Pancreas (tissue), 10 donors: ENCODE results near the gene KCNIP1. TPM values are rescaled to one million over a fixed set of nuclear protein-coding genes. Genes with fewer than 3 reads are reported as not detected.

Experiments
- ATAC-seq, 4 donors: fragments of 200-7000 bp; cut with Tn5 transposase; one replicate each; pipeline versions ENCODE4 v1.8.0 to v1.9.1; 2020; ENCODE audit warnings: mild to moderate bottlenecking in 4 of 4, moderate library complexity in 4 of 4
- DNase-seq, 6 donors: peaks; one replicate each; pipeline ENCODE4 v3.0.0-alpha.2; 2020
- FAIRE-seq: peaks from 2 replicates; lab custom pipeline; 2012; peaks lifted over from hg19 to GRCh38; lab: Jason Lieb, UNC
- H3K27ac ChIP-seq, 4 donors: fragments of 200-600 bp; sonication (generic); 1 replicate in 3 of 4; 2 replicates in 1 of 4; pipeline versions ENCODE4 v1.5.0 to v1.8.0; 2020
- H3K27me3 ChIP-seq, 4 donors: fragments of 200-600 bp; one replicate each; pipeline ENCODE4 v1.8.0; 2021
- H3K36me3 ChIP-seq, 3 donors: fragments of 200-600 bp; sonication (generic) in 1 of 3; one replicate each; pipeline versions ENCODE4 v1.5.0 to v1.8.0; 2020 to 2021
- H3K4me1 ChIP-seq, 3 donors: fragments of 200-600 bp; one replicate each; pipeline ENCODE4 v1.8.0; 2021
- H3K4me3 ChIP-seq, 4 donors: fragments of 200-600 bp; sonication (generic) in 2 of 4; one replicate each; pipeline versions ENCODE4 v1.5.0 to v1.8.0; 2020 to 2021
- H3K9me3 ChIP-seq, 4 donors: fragments of 200-600 bp; one replicate each; pipeline ENCODE4 v1.8.0; 2021
- CTCF ChIP-seq, 4 donors: fragments of 200-600 bp; sonication (generic) in 3 of 4; IDR thresholded peaks; one replicate each; pipeline versions ENCODE4 v1.5.0 to v1.8.0; 2021; ENCODE audit warnings: antibody characterized with exemption in 4 of 4
- WGBS, 2 donors: extraction: QIAGEN DNeasy Blood & Tissue Kit; methylation state at CpG; one replicate each; pipeline ENCODE4 v1.1.7; 2013; 5-methylcytosine and 5-hydroxymethylcytosine counted together
- intact Hi-C, 3 donors: fragments of 100-400 bp; cut with DNase I; formaldehyde crosslinking; loops; one replicate each; pipeline versions ENCODE4 v1.11.1 to v1.14.2; 2022
- polyA plus RNA-seq, 2 donors: library from polyadenylated mRNA; stranded (reverse); fragments of 200-250 nt; gene quantifications; one replicate each; pipeline ENCODE4 v1.2.3, GENCODE V29; 2013
- total RNA-seq, 6 donors: library from RNA; stranded (reverse); fragmentation: NEBNext Ultra II Directional in 4 of 6; extraction: Animal tissue kit (Norgen Biotek cat#: 25700) in 4 of 6; gene quantifications; one replicate each; pipeline versions ENCODE4 v1.2.1 to v1.2.4, GENCODE V29; 2021 to 2023
- donor health status: healthy with polysubstance abuse.
- donor health status: DM: no; HTN: no; CAD: no; lungs with moderate emphysema.
- donor health status: DM: no; HTN: no; CAD: no.
- donor health status: control.
- donor health status: control.
- donor health status: Bipolar disorder and iron deficiency.
- donor health status: DM: yes; HTN: yes; CAD: no.
- donor health status: DM: no; HTN: no; CAD: no.
- donor health status: DM: no; HTN: no; CAD: no.
- donor health status: DM: yes; HTN: yes; CAD: no.

Gene KCNIP1
- total and polyA plus RNA-seq, 8 donors: 0.31 to 10.3 (median 1.1) TPM

GRCh38 chr5:170551622-170552021 is 47.8 kb downstream of the KCNIP1 start:
- intact Hi-C loops: no loop called here
- TF ChIP-seq CTCF (IDR thresholded peaks at IDR 0.05): no peak
- 73 to 89% methylated on average over 7 of the region's 7 CpGs for WGBS, 2 donors
- FAIRE-seq: no peak
- Histone ChIP-seq H3K4me1 (no peaks in the 10 kb centered on the region), H3K36me3 (no peaks in the 10 kb centered on the region), H3K4me3 (no peak overlapping the region), H3K27ac (no peak overlapping the region), H3K27me3 (no peaks in the 10 kb centered on the region), H3K9me3 (no peaks in the 10 kb centered on the region)
- no peak for DNase-seq
- no peak for ATAC-seq

GRCh38 chr5:170552621-170553115 is 48.8 kb downstream of the KCNIP1 start:
- WGBS, 2 donors: 25 to 37% methylated on average over 12 of the region's 12 CpGs
- Histone ChIP-seq H3K4me1 (no peaks in the 10 kb centered on the region), H3K27me3 (no peaks in the 10 kb centered on the region), H3K4me3 (no peak overlapping the region), H3K27ac (no peak overlapping the region), H3K9me3 (no peaks in the 10 kb centered on the region), H3K36me3 (no peaks in the 10 kb centered on the region)
- DNase-seq (peak in 4 of 6 donors; percentile 24 to 34 (median 26)), FAIRE-seq (no peak), ATAC-seq (peak in 3 of 4 donors; percentile 59 to 85 (median 73))
- intact Hi-C loops: no loop called here
- TF ChIP-seq CTCF (IDR thresholded peaks at IDR 0.05): no peak

DNA sequence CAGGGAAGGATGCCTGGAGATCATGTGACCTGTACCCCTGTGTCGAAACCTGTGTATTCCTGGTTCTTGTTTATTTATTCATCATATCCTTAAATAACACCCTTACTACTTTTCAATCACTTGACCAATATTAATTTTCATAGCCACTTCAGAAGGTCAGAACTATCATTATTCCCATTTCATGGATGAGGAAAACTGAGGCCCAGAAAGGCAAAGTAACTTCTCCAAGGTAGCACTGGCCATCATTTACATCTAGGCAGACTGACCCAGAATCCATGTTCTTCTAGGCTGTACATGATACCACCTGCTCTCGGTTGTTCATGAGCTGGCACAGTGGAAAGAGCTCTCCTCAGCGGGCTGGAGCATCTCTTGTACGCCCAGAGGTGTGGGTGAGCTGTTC is 49.4 kb downstream of the KCNIP1 start:
- no peaks in the 10 kb centered on the region for H3K36me3 ChIP-seq
- no peaks in the 10 kb centered on the region for H3K27me3 ChIP-seq
- TF ChIP-seq CTCF (IDR thresholded peaks at IDR 0.05): no peak
- H3K27ac ChIP-seq: no peak overlapping the region
- WGBS, 2 donors: 74 to 84% methylated on average over 4 of the region's 4 CpGs
- DNase-seq (no peak), FAIRE-seq (no peak), ATAC-seq (no peak)
- H3K4me3 ChIP-seq: no peak overlapping the region
- H3K4me1 ChIP-seq: no peaks in the 10 kb centered on the region
- intact Hi-C loops: no loop called here
- no peaks in the 10 kb centered on the region for H3K9me3 ChIP-seq

DNA sequence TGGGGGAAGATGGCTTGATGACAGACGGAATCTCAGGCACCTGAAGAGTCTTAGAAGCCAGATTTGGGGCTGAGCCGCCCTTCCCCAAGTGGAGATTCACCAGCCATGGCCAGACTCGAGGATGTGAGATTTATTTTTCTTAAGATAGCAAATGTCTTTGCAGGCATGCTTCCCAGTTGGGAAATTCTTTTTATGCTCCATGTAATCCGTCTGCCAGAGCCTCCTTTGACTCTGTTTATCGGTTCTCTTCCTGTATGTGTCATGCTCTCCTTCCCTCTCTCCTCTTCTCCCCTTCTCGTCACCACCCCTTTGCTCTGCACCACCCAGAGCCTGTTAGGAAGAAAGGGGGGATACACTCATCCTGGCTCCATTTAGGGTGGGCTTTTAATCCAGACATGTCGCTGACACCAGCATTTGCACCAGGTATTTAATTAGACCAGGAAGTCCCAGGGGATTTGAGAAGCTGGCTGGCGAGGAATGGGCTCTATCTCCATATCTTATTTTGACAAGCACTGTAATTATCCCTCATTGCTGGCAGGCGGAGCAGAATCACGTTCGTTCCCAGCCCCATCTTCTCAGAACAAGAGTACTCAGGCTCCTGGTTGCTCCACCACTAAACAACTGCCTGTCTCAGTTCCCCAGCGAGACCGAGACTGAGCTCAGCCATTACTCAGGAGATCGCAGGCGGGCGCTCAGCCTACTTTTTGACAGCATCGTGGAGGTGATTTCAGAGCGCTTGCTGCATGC is 50.9 kb downstream of the KCNIP1 start:
- Histone ChIP-seq H3K4me1 (no peaks in the 10 kb centered on the region), H3K9me3 (no peaks in the 10 kb centered on the region), H3K27me3 (no peaks in the 10 kb centered on the region), H3K36me3 (no peaks in the 10 kb centered on the region), H3K27ac (no peak overlapping the region), H3K4me3 (no peak overlapping the region)
- no peak for TF ChIP-seq CTCF (IDR thresholded peaks at IDR 0.05)
- FAIRE-seq (no peak), ATAC-seq (peak in 2 of 4 donors; percentile 24 to 37), DNase-seq (no peak)
- intact Hi-C loops: no loop called here
- WGBS, 2 donors: 58 to 62% methylated on average over 18 of the region's 18 CpGs

DNA sequence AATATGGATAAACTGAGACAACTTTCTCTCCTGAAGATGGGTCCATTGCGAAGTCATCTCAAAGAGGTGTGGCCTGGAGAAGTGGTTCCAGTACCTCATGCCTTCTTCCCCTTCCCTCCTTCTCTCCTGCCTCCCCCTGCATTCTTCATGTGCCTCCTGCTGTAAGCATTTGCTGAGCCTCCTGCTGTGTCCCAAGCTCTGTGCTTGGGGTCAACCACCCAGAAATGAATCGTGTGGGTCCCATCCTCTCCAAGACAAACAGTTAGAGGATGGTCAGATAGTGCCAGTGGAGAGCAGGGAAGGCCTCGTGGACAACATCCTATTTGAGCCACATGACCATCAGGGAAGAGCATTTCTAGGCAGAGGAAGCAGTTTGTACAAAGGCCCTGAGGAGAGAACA is 53.5 kb downstream of the KCNIP1 start:
- no peak for DNase-seq
- H3K27ac ChIP-seq: no peak overlapping the region
- intact Hi-C loops: no loop called here
- no peak for ATAC-seq
- no peak for TF ChIP-seq CTCF (IDR thresholded peaks at IDR 0.05)
- no peaks in the 10 kb centered on the region for H3K4me1 ChIP-seq
- no peaks in the 10 kb centered on the region for H3K27me3 ChIP-seq
- no peaks in the 10 kb centered on the region for H3K9me3 ChIP-seq
- no peak overlapping the region for H3K4me3 ChIP-seq
- H3K36me3 ChIP-seq: no peaks in the 10 kb centered on the region
- FAIRE-seq: no peak
- 50 to 61% methylated on average over 3 of the region's 3 CpGs for WGBS, 2 donors
